ENCODE data around the gene GMPR2.

DNA sequence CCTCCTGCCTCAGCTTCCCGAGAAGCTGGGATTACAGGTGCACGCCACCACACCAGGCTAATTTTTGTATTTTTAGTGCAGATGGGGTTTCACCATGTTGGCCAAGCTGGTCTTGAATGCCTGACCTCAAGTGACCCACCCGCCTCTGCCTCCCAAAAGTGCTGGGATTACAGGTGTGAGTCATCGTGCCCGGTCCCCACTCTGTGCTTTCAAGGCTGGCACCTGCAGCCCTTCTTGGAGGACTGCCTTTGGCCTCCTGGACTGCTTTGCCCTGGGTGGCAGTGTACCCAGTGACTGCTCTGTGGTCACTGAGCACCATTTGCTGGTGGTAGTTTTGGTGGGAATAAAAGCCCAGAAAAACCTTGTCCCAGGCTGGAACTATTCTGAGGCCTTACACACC, 54.3 kb downstream of the GMPR2 start:
- TF ChIP-seq CTCF (IDR thresholded peaks at IDR 0.05), result no peak
- no peak for TF ChIP-seq POLR2A (IDR thresholded peaks at IDR 0.05)
